Adrenal gland (tissue), 5 donors: ENCODE measurements around the gene LYPD6B.

Source experiments
- CTCF ChIP-seq, 6 experiments: fragments of 450-650 bp in 4 of 6; fragments of 200-600 bp in 2 of 6; sonication (generic) in 1 of 6; IDR thresholded peaks; 1 replicate in 5 of 6; 2 replicates in 1 of 6; pipeline versions ENCODE4 v1.5.1 to v1.8.0; 2016 to 2021; ENCODE audit warnings: antibody characterized with exemption in 6 of 6, mild to moderate bottlenecking in 2 of 6, moderate library complexity in 1 of 6
- POLR2A ChIP-seq, 2 donors: fragments of 450-650 bp; IDR thresholded peaks; one replicate each; pipeline ENCODE4 v1.6.1; 2017; ENCODE audit warnings: antibody characterized with exemption in 2 of 2, mild to moderate bottlenecking in 2 of 2, moderate library complexity in 1 of 2
- donor health status: DM: no; HTN: no; CAD: no.

- TF ChIP-seq CTCF (IDR thresholded peaks at IDR 0.05) (no peak), POLR2A (IDR thresholded peaks at IDR 0.05) (no peak)
Measured at GRCh38 chr2:149098701-149099100, 60.2 kb downstream of the LYPD6B start.
